GM12892 (cell line): Measurements from ENCODE around the gene GAS7. TPM values are rescaled to one million over a fixed set of nuclear protein-coding genes. Genes with fewer than 3 reads are reported as not detected.

Experiments
- DNase-seq: peaks from one replicate; pipeline ENCODE4 v3.0.0; 2011; ENCODE audit not compliant: insufficient read length
- FAIRE-seq: peaks from 2 replicates; lab custom pipeline; 2011; peaks lifted over from hg19 to GRCh38; lab: Jason Lieb, UNC
- POLR2A ChIP-seq: IDR thresholded peaks from 2 replicates; pipeline ENCODE4 v1.6.1; 2011; ENCODE audit warnings: low read depth, low read length, control low read depth
- POLR2AphosphoS5 ChIP-seq: IDR thresholded peaks from 2 replicates; pipeline ENCODE4 v1.6.1; 2011; ENCODE audit warnings: low read depth, low read length, control low read depth
- TAF1 ChIP-seq: IDR thresholded peaks from 2 replicates; pipeline ENCODE4 v1.6.1; 2011; ENCODE audit warnings: low read depth, mild to moderate bottlenecking, control low read depth, low read length, borderline replicate concordance
- polyA plus RNA-seq: library from polyadenylated mRNA; unstranded; fragments of >200 nt; gene quantifications from one replicate; pipeline ENCODE4 v1.2.1, GENCODE V29; 2012; ENCODE audit warnings: missing spikeins, inconsistent platforms; ENCODE audit not compliant: missing spikeins

Gene GAS7
- 24.4 TPM for polyA plus RNA-seq

DNA sequence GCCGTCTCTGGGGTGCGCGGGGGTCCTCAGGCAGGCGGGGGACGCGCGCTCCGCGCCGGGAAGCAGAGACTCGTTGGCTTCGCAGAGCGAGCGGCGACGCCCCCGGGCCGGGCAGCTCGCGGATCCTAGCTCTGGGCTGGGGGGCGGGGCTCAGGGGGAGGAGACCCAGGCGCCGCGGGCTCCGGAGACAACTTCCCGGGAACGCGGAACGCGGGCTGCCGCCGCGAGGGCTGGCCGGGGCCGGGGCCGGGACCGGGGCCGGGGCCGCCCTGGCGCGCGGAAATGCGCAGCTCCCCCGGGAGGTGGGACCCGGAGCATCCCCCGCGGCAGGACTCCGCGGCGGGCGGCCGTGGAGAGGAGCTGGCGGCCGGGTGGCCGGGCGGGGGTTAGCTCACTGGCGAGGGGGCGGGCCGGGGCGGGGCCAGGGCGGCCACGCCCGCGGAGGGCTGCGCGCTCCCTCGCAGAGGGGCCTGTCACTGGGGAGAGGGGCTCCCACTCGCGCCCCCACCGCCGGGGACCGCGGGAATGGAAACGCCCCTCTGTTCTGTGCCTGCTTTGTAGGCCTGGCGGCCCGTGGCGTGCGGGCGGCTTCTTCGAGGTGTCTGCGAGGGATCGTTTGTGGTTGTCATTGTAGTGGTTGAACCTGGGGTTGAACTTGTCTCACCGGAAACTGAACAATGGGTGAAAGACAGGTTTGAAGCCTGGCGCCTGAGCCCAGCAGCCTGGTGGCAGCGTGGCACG is at the start of gene GAS7:
GAS7 (minus strand) TSS at position 98 of the 741 bp plus-strand sequence.
- DNase-seq (peak; percentile 65), FAIRE-seq (no peak)
- TF ChIP-seq POLR2A (no peak), TAF1 (no peak), POLR2AphosphoS5 (no peak)

GRCh38 chr17:10247810-10248209 is 49.4 kb upstream of the GAS7 start:
- peak; percentile 36 for FAIRE-seq
- TF ChIP-seq POLR2AphosphoS5 = no peak
- no peak for TF ChIP-seq TAF1
- TF ChIP-seq POLR2A = no peak
- no peak for DNase-seq

- DNase-seq = no peak
- TF ChIP-seq POLR2A (no peak), POLR2AphosphoS5 (no peak), TAF1 (no peak)
- FAIRE-seq = no peak
Observed at GRCh38 chr17:10243883-10244844, 45.8 kb upstream of the GAS7 start.

DNA sequence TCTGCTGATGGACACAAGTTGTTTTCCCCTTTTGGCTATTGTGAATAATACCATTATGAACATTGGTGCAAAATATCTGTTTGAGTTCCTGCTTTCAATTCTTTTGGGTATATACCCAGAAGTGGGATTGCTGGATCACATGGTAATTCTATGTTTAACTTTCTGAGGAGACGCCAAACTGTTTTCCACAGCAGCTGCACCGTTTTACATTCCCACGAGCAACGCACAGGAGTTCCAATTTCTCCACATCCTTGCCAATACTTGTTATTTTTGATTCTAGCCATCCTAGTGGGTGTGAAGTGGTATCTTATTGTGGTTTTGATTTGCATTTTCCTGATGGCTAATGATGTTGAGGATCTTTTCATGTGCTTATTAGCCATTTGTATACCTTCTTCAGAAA is 43.4 kb upstream of the GAS7 start:
- no peak for FAIRE-seq
- no peak for TF ChIP-seq TAF1
- no peak for TF ChIP-seq POLR2AphosphoS5
- no peak for DNase-seq

DNA sequence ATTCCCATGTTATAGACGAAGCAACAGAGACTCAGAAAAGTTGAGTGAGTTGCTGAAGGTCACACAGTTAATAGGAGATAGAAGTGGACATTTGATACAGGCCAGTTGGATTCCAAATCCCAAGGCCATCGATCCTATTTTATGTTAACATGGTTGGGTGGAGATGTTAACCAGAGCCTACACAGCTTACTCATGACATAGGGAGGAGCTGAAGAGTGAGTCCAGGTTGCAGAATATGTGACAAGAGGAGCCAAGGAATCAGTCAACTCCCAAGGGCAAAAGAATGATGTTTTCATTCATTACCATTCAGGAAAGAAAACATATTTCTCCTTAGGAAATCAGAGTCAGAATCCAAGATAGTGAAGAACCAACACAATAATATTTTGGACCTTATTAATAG is 40.3 kb upstream of the GAS7 start:
- DNase-seq (no peak), FAIRE-seq (no peak)
- TF ChIP-seq POLR2A = no peak
- TF ChIP-seq POLR2AphosphoS5 = no peak
- TF ChIP-seq TAF1 = no peak

- TF ChIP-seq TAF1 (no peak), POLR2AphosphoS5 (no peak)
- no peak for FAIRE-seq
Observed at GRCh38 chr17:10234033-10234432, 35.6 kb upstream of the GAS7 start.

DNA sequence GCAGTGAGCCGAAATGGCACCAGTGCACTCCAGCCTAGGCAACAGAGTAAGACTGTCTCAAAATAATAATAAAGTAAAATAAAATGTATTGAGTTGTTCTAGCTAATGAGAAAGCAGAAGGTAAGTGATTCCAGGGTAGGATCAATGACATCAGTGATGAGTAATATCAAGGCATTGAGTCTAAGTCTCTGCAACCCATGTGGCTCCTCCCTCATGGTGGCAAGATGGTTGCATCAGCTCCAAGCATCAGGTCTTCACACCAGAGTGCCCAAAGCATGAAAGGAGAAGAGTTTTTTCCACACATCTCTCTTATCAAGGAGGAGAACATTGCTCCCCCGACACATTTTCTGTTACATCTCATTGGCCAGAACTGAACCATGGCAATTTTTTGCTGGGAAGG is 34.8 kb upstream of the GAS7 start:
- FAIRE-seq (no peak), DNase-seq (no peak)
- no peak for TF ChIP-seq POLR2AphosphoS5
- TF ChIP-seq TAF1 = no peak
- no peak for TF ChIP-seq POLR2A

More at GRCh38 chr17:10234033-10234432, 35.6 kb upstream of the GAS7 start:
- no peak for DNase-seq

- no peak for DNase-seq
- no peak for TF ChIP-seq POLR2AphosphoS5
- no peak for TF ChIP-seq POLR2A
- no peak for TF ChIP-seq TAF1
- FAIRE-seq = no peak
Observed at GRCh38 chr17:10229181-10229580, 30.8 kb upstream of the GAS7 start.

GRCh38 chr17:10226930-10227695 is 28.7 kb upstream of the GAS7 start:
- no peak for TF ChIP-seq POLR2AphosphoS5
- TF ChIP-seq POLR2A = no peak
- no peak for TF ChIP-seq TAF1
- FAIRE-seq (peak; percentile 17), DNase-seq (peak; percentile 66)

DNA sequence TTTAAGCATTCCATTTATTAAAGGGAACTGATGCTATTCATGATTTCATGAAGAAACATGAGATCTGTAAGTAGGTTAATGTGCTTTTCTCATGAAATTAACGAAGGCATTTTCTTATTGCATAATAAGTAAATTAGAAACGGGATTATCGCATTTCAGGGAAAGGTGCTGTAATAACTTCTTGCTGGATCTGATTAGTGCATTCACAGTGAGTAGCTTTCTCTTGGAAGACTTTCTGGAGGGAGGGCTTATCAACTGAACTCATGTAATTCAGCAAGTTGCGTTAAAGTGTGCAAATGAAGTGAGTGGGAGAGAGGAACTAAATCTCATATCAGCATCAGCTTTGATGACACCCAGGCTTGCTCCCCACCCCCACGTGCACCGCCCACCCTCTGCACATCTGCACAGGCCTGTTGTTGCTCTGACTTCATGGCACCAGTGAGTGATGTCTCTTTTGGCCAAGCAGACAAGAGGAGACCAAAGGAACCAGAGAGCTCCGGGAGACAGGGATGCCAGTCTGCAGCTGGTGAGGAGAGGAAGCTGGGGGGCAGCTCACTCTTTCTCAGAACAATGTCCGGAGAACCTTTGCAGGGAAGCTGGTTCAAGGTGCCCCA is 26.3 kb upstream of the GAS7 start:
- TF ChIP-seq POLR2A = no peak
- no peak for TF ChIP-seq TAF1
- TF ChIP-seq POLR2AphosphoS5 = no peak
- no peak for FAIRE-seq
- DNase-seq = no peak

DNA sequence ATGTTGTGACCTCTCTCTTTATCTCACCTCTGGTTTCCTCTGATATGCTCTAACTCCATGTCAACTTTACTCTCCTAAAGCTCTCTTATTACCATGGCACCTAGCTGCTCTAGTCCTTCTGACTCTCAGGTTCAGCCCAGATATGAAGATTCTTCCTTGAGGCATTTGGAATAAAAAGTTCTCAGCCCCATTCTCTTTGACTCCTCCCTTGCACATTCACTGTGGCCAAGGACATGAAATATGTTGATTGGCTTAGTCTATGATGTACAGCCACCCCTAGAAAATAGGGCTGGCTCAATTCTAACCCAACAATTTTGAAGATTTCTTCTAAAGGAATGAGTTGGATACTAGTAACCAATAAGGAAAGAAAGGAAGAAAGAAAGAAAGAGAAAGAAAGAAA is 20.8 kb upstream of the GAS7 start:
- FAIRE-seq (no peak), DNase-seq (no peak)
- TF ChIP-seq POLR2AphosphoS5 (no peak), POLR2A (no peak), TAF1 (no peak)
